ENCODE data around the gene CHRM1. TPM values are rescaled to one million over a fixed set of nuclear protein-coding genes. Genes with fewer than 3 reads are reported as not detected.
A peak's percentile ranks its signal among the peaks of the same experiment; 100 is the strongest.

CHRM1 gene
- total RNA-seq, 6 experiments from 2014 or later, result not detected

- ATAC-seq (peak in 1 of 4 donors; percentile 17), DNase-seq (no peak)
- Histone ChIP-seq H3K36me3 (no peaks in the 10 kb centered on the region), H3K9me3 (no peaks in the 10 kb centered on the region), H3K27ac (no peak overlapping the region), H3K4me3 (no peak overlapping the region), H3K4me1 (no peaks in the 10 kb centered on the region), H3K27me3 (no peaks in the 10 kb centered on the region)
- intact Hi-C loops (cut with DNase I), result no loop called here
- 92% methylated on average over 2 of the region's 5 CpGs for WGBS (ENCODE audit: insufficient coverage, low coverage, low lambda C conversion rate, missing lambda C conversion rate)
- TF ChIP-seq CTCF (IDR thresholded peaks at IDR 0.05) (no peak), POLR2A (IDR thresholded peaks at IDR 0.05) (no peak)
These were observed 12.8 kb upstream of the CHRM1 start for GRCh38 chr11:62933750-62934495.

- WGBS (ENCODE audit: insufficient coverage, low coverage, low lambda C conversion rate, missing lambda C conversion rate), result 75% methylated on average over 10 of the region's 13 CpGs
- Histone ChIP-seq H3K36me3 (no peaks in the 10 kb centered on the region), H3K4me3 (no peak overlapping the region), H3K4me1 (no peaks in the 10 kb centered on the region), H3K27me3 (no peaks in the 10 kb centered on the region), H3K9me3 (no peaks in the 10 kb centered on the region), H3K27ac (no peak overlapping the region)
- TF ChIP-seq POLR2A (IDR thresholded peaks at IDR 0.05) (no peak), CTCF (IDR thresholded peaks at IDR 0.05) (no peak)
- ATAC-seq (no peak), DNase-seq (no peak)
- intact Hi-C loops (cut with DNase I), result no loop called here
These were observed 12.1 kb upstream of the CHRM1 start for GRCh38 chr11:62933285-62933684.

- H3K9me3 ChIP-seq, result no peaks in the 10 kb centered on the region
- peaks cover 0 to 7% of the 10 kb centered on the region in 2 donors for H3K27me3 ChIP-seq
- DNase-seq (no peak), ATAC-seq (no peak)
- no peaks in the 10 kb centered on the region for H3K36me3 ChIP-seq
- H3K27ac ChIP-seq, result no peak overlapping the region
- WGBS (ENCODE audit: insufficient coverage, low coverage, low lambda C conversion rate, missing lambda C conversion rate), result 56% methylated on average over 7 of the region's 8 CpGs
- no peaks in the 10 kb centered on the region for H3K4me1 ChIP-seq
- H3K4me3 ChIP-seq, result no peak overlapping the region
- TF ChIP-seq POLR2A (IDR thresholded peaks at IDR 0.05) (no peak), CTCF (IDR thresholded peaks at IDR 0.05) (no peak)
- intact Hi-C loops (cut with DNase I), result no loop called here
These were observed 10.5 kb upstream of the CHRM1 start for GRCh38 chr11:62931499-62932278.

GRCh38 chr11:62930666-62931065, 9.5 kb upstream of the CHRM1 start:
- H3K36me3 ChIP-seq, result no peaks in the 10 kb centered on the region
- H3K4me3 ChIP-seq, result no peak overlapping the region
- peaks cover 0 to 17% of the 10 kb centered on the region in 2 donors for H3K27me3 ChIP-seq
- H3K4me1 ChIP-seq, result peaks cover 0 to 10% (median 0%) of the 10 kb centered on the region in 4 donors
- WGBS (ENCODE audit: insufficient coverage, low coverage, low lambda C conversion rate, missing lambda C conversion rate), result 38% methylated on average over 1 of the region's 1 CpG
- TF ChIP-seq POLR2A (IDR thresholded peaks at IDR 0.05) (no peak), CTCF (IDR thresholded peaks at IDR 0.05) (no peak)
- intact Hi-C loops (cut with DNase I), result no loop called here
- H3K27ac ChIP-seq, result no peak overlapping the region
- ATAC-seq, result no peak
- no peaks in the 10 kb centered on the region for H3K9me3 ChIP-seq
- no peak for DNase-seq
